SHP77 treated with DMSO at 0.1 percent for 48 hours (cell line): Measurements from ENCODE around the gene SLC12A1.
A peak's percentile ranks its signal among the peaks of the same experiment; 100 is the strongest.

Experiments
- DNase-seq: peaks from one replicate; lab custom pipeline; 2025; lab: John Stamatoyannopoulos, UW

Gene SLC12A1

DNA sequence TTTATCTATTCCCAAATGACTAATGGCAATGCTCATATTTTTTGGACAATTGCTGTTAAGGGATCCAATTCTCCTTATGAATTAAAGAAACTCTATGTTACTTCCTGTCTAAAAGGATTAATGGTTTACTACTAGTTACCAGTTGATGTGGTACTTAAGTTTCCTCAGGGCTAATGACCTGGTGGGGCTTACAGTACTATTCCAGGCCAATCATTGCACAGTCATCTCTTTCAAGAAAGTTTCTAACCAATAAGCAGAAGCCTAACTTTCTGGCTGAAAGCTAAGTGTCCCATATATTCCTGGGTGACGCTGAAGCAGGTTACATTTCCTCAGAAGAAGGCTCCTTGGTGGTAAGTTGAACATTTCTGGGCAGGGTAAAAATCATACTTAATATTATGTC is at the start of gene SLC12A1:
TSS of gene SLC12A1 (plus strand) at position 322 of the 400 bp plus-strand sequence. CDS start 1,418 bp downstream, outside the sequence.
- no peak for DNase-seq

DNA sequence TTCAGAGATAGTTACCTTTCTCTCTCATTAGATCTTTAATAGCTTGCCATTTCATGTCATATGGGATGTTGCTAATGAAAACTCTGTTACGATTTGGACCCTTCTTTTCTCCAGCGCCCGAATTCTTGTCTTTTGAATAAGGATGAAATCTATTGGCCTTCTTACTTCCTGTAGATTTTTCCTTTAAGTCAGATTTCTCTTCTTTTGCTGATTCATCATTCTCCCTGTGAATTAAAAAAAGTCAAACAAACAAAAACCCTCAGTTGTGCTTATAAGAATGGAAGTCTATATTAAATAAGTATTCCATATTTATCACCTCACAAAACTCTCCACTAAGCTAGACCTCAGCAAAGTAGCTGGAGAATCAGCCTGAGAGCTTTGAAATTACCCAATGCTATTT is 37.5 kb upstream of the SLC12A1 start:
- DNase-seq: no peak

DNA sequence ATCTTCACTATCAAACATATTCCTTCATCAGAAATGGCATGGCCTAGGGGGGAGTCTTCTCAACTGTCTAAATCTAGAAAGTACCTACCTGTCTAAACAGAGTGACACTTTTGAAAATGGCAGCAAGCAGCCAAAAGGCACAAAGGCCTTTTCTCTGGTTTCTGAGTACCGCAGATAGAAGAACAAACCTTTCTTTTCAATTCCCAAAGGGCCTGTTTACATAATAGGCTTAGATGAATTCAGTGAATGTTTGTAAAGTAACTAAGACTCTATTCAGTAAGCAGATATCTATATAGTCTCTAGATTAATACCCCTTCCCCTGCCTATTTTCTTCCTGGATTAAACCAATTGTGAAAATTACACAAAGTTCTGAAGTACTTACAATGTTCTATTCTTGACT is 35.1 kb upstream of the SLC12A1 start:
- no peak for DNase-seq

DNA sequence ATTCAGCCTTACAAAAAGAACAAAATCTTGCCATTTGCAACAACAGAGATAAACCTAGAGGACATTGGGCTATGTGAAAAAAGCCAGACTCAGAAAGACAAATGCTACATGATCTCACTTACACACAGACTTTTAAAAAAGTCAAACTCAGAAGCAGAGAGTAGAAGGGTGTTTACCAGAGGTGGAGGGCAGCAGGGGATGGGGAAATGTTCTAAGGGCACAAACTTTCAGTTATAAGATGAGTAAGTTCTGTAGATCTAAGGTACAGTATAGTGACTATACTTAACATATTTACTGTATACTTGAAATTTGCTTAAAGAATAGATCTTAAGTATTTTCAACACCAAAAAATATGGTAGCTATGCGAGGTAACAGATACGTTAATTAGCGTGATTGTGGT is 31.0 kb upstream of the SLC12A1 start:
- no peak for DNase-seq

DNA sequence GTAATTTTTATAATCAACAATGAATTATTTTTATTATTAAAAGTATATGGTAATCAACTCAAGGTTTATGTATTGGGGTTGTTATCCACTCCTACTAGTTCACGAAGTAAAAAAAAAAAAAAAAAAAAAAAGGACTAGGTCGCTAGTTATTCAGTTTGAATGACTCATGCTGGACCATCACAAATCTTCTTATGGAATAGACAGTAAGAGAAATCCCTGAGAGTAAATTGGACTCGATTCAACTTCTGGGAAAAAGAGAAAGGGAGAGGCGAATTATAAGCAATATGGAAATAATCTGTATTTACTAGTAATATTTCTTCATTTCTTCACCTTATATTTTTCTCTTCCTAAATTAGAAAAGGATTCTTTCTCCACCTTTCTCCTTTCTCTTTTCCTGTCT is 30.0 kb upstream of the SLC12A1 start:
- DNase-seq: no peak

DNA sequence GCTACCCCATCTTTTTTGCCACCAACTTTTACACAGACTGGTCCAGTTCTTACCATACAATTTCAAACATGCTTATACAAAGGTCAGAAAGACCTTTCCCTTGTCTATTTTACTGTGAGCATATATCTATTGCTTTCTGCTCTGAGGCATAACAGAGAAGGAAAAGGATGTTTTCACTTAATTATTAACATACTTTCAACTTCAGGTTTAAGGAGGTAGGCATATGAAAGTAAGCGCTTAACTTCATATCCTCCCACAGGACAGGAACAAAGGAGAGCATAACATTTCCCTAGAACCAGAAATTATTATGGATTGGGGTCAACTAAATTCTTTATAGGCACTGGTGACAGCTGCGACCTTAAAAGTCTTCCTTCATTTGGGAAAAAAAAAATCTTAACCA is 29.1 kb upstream of the SLC12A1 start:
- DNase-seq: no peak

DNA sequence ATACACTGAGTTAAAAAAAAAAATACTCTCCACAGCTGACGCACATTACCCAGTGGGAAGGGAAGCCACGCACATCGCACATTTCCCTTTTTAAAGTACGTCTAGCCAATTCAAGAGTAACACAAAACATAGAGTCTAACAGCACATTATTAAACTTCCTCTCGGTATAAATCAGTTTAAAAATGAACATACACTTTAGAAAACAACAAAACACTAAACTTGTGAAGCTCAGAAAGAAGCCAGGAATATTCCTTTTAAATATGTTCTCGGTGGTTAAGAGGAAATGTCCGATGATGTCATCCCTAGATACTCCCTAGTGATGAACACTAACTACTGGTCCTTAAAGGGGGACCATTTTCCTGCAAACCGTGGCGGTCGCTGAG is 28.7 kb upstream of the SLC12A1 start:
- DNase-seq: no peak

DNA sequence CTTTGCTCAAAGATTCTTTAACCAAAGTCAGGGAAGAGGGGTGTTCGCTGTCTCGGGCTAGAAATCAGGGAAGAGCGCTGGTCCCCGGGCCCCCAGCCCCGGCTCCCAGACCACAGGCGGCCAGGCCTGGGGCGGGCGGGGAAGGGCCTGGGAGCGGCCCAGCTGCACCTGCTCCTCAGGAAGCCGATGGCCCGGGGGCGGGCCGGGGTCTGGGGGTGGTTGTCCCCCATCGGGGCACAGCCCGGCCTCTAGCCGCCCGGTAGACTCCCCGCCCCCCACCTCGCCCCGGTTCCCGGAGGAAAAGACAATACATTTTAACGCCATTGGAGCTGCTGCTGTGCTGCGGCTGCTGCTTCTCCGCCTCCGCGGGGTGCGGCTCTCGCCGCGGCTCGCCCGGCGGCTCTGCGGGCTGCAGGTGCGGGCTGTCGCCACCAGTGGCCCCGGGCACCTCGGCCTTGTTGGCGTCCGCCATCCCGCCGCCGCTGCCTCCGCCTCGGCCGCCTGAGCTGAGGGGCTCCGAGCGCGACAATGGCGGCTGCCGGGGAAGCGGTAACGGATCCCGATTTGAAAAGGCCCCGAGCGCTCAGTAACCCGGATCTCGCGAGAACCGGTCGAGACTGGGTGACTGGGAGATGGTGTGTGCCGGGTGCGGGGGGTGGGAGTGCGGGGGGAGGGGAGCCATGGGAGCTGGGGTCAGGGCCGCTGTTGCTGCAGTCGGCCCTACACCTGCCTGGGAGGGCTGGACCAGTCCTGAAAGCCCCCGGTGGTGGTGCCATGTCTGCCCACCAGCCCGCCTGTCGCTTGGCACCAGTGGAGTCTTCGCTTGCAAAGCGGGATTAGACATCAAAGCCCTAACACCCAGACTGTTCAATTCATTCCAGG is 28.1 kb upstream of the SLC12A1 start, which contains the start of gene MYEF2:
TSS of gene MYEF2 (minus strand) at position 530 of the 882 bp plus-strand sequence. CDS start at position 472, 58 bp downstream.
- DNase-seq: peak; percentile 42

DNA sequence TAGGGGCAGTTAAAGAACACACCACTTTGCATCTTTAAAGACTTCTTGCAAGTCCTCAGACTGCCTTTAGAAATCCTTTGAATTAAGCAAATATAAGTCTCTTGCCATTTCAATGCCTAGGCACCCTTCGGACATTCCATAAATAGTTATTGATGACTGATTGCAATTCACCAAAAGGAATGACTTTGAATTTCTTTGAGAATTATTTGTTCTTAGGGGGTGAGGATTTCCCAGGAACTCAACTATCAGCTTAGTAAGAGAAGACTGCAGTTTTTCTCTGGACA is 27.5 kb upstream of the SLC12A1 start:
- DNase-seq: no peak

DNA sequence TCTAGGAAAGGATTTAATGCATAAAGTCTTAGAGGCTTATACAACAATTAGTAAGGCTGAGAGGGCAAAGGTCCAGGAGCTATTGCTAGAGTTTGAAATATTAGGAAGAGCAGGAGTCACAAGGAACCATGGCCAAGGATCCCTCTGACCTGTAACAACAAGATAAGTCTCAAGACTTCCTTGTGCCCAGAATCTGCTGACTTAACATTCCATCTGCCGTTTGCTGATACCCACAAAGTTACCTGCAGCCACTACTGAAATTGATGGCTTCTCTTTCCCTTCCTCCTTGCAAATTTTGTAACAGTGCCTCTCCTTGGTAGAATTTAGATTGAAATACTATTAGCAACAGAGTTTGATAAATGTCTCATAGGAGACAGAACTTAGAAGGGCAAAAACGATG is 23.4 kb upstream of the SLC12A1 start:
- DNase-seq: no peak

DNA sequence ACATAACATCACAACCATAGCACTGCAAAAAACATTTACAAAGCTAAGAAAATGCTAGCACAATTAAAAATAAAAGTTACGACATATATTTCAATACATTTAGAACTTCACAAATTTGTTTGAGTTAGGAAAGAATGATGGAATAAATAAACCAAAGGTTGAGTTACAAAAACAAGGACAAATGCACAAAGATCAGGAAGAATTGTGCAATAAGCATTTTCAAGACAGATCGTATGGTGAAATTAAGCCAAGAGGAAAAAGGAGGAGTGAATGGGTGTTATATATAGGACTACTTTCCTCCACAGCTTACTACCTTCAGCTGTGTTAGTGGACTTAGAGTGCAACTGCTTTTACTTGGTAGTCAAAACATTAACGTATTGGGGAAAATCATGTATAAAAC is 20.6 kb upstream of the SLC12A1 start:
- DNase-seq: no peak

DNA sequence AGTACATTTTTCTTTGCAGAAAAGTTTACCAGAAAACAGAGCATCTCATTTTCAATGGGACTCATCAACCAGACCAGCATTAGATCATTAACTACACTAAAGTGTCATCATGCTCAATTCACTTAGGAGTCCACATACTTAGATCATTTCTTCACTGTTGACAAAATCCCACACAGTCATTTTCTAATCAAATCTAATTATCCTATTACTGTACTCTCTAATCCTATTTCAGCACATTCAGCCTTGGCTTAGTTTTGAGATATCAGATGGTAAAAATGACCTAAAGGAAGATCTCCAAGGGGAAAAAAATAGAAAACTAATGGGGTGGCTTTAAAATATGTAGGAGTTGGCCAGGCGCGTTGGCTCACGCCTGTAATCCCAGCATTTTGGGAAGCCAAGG is 19.8 kb upstream of the SLC12A1 start:
- DNase-seq: no peak

DNA sequence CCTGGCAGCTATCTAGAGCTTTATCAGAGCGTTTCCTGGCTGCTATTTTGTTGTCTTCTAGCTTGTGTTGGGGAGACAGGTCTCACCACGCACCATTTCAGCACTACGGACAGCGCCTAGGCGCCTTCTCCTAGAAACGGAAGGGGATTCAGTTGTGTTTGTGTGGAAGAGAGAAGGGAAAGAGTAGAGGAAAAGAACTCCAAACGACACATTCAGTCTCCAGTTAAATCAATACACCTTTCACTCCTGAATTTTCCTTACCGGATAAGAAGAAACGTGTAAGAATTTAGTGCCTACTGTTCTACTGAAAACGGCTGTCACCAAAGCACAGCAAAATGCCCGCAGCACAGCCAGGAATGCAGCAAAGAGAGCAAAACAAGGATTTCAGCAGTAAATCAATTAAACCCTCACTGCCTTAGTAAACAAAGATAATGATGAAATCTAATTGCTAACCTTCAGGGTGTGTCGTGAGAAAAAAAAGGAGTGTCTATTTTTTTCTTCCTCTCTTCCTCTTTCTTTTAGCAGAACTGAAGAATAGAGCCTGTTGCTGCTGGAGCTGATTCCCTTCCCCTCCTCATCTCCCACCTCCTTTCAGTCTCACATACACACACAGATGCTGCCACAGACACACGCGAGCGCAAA is 15.0 kb upstream of the SLC12A1 start:
- DNase-seq: no peak

DNA sequence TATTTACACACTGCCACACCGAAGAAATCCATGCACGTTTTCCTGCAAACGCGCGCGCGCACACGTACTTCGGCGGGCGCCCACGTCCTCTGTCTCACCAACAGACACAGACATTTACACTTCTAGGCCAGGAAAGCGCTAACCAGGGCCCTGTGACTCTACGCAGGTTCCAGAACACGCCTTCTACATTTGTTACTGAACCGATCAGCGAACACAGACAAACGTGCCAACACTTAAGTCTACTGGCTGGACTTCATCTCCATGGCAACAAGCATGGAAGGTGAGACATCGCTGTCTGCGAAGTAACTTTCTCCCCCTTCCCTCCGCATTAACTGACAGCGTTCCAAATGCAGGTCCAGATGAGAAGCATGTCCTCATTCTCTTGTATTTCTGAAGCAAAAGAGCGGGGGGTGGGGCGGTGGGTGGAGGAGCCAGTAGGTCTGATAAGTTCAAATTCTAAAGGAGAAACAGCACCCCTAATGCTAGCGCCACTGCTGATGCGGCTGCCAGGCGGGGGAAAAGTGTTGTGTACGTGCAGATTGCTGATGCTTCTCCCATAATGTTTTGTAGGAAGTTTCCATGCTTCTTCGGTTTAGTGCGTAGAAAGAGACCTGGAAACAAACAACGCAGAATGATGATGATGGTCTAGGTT is 14.4 kb upstream of the SLC12A1 start, which contains the start of gene CTXN2:
TSS of gene CTXN2 (plus strand) at position 92 of the 652 bp plus-strand sequence. CDS start 9,636 bp downstream, outside the sequence.
- DNase-seq: peak; percentile 69

DNA sequence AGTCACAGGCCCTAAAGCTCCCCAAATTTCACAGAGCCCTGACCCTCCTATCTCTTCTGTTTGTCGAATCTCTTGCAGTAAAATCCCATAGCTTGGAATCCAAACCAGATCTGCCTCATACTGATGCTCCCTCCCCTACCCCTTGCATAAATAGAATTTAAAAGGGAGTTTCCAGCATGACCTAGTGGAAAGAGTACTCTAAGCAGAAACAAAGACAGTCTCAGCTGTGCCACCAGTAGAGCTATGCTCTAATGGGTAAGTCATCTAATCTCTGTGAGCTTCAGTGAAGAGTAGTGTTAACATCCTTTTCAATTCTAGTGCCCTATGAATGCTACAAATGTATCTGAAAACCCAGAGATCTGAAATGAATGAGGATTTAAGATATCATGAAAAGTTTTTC is 4.0 kb upstream of the SLC12A1 start:
- DNase-seq: no peak

DNA sequence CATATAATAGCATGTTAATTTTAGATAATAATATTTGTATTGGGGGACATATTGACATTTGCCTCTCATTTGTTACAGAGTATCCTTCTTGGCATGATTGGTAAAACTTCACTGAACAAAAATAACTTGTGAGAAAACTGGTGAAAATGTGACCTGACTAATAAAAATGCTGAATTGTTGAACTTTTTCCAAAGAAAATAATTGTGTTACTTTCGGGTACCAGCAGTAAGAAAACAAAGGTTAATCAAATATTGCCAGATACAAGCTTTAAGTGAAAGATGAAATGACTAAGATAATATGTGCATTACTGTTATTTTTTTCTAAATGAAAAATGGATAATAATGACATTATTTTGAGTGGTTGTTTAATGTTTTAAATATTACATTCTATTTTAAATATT is 15.2 kb downstream of the SLC12A1 start:
- DNase-seq: no peak

DNA sequence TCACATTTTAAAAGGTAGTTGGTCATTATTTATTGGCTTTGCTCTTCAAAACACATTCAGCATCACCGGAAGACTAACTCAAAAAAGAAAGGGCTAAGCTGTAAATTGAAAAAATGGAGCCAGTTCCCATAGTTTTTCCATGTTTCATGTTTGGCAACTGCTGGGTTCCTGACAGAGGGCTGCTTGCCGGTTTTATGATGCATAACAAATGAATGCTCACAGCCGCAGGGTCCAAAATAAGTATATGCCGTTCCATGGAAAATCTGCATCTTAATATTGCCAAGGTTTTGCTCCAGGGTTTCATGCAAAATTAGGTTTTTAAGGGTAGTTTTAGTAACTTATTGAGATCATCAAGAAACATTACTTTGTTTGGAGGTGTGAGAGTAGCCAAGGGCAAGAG is 15.8 kb downstream of the SLC12A1 start:
- no peak for DNase-seq

DNA sequence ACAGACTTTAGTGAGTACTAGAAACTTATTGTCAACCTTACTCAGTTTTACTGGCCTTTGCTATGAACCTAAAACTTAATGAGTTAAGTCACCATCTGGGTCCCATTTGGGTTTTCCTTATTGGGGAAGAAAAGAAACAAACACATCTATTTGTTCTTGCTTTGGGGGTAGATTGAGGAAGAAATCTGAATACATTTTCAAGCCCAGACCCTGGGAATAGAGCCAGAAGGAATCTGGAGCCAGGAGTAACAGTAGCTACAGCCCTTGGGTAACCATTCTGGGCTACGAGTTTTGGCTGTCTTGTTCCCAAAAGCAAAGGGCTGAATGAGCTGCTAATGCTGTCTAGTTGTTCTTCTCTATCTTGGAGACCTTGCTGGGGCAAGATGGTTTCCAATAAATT is 16.5 kb downstream of the SLC12A1 start:
- DNase-seq: no peak

DNA sequence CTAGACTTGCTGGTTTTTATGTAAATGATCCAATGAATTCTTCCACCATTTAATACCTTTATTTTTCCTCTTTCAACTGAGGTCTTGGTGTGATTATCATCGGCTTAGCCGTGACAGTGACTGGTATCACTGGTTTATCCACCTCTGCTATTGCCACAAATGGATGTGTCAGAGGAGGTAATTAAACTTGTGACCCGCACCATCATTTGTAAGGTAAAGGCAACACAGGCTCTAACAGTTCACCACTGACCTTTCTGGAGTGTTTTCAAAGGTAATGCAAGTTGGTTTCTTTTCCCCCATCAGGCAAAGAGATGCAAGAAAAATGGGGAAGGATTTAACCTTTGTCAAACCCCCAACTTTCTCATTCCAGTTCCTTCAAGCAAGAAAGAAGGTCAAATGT is 19.7 kb downstream of the SLC12A1 start:
- DNase-seq: no peak

DNA sequence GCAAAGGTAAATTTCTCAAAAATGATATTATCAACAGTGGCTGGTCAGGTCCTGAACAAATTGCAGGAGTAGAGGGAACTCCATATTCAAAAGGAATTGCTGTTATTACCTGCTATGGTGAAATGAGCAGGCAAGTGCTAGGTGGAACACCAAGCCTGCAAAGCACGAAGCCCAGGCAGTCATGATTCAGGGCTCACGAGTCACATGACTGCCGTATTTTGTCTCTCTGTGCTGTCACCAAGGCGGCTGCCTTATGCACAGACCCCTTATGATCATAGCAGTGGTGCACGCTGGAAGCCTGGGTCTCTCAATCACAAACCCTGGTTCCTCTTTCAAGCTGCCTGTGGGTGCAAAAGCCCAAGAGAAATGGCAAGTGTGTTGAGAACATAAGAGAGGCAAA is 24.4 kb downstream of the SLC12A1 start:
- no peak for DNase-seq

DNA sequence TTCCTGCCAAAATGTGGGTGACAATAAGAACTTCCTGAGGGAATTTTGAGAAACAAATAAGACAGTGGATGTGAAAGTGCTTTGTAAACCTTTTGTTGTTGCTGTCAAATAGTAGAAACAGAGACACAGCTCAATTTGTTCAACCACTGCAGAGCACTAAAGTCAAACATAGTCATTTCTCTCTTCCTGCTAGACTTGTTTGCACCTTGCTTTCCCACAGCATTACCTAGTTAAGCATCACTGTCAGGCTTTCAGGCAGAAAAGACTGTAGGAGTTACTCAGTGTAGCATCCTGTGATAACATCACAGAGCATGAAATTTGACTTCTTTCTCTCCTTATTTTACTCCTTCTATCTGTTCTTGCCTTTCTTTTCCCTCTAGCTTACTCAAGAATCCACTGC is 27.1 kb downstream of the SLC12A1 start:
- no peak for DNase-seq

DNA sequence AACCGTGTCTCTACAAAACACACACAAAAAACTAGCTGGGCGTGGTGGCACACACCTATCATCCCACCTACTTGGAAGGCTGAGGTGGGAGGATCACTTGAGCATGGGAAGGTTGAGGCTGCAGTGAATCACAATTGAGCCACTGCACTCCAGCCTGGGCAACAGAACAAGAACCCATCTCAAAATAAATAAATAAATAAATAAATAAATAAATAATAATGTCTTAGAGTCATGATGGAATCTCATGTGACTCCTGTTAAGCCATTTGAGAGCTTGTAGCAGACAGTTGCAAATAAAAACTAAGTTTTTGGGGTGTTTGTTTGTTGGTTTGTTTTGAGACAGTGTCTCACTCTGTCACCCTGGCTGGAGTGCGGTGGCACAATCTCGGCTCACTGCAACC is 33.2 kb downstream of the SLC12A1 start:
- no peak for DNase-seq

DNA sequence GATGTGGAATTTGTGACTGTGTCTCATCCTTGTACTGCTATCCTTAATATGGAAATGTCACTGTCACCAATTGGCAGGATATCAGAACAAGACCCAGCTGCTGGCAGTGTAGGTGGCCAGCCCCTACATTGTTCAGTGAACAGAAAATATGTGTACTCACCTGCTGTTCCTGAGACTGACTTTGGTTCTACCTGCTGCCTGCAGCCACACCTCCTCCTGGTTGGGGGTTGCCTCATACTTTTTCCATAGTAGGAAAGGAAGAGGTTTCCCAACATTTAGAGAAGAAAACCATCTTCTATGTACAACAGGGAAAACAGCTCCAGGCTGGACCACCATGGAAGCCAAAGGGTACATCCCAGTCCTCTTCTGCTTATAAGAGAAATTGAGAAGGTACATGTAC is 35.9 kb downstream of the SLC12A1 start:
- no peak for DNase-seq
